HG03521 (cell line): ENCODE measurements around the gene SIN3A.
"Not testable (repeated sequence)": the region's sequence is repeated elsewhere in the genome, so short reads cannot be mapped to it uniquely, and the experiment has no call there.

Experiments used
- ATAC-seq: cut with Tn5 transposase; IDR thresholded peaks from one replicate; pipeline ENCODE4 v1.9.1; 2021; ENCODE audit warnings: mild to moderate bottlenecking, moderate library complexity; ENCODE audit not compliant: unreplicated experiment

Gene SIN3A

DNA sequence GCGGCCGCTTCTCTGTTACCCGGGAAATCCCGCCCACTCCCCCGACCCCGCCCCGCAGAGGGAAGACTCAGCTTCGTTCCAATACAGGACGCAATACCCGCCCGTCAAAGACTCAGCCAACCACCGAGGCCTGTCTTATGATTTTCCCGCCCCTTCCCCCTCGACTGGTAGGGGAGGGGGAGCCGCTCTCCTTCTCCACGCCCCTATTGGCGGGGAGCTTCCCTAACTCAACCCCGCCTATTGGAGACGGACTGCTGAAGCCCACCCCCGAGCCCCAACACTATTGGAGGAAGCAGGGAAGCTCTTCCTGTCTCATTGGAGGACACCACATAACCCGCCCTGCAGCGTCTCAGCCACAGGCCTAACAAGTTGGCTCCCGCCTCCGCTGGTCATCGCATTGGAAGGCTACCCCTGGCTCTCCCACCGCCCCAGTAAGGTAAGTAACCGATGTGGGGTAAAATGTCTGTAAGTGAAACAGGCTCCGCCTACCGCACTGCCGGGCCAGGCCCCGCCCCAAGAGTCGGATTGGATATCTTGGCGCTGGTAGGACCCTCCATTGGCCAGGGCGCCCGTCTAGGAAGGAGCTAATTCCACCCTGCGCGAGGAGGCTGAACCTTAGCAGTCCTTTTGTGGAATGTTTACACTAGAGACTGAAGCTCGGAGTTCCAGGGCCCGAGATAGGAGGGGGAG lies at the start of gene SIN3A:
SIN3A (minus strand) TSS at position 17 of the 690 bp plus-strand sequence. CDS start 21,315 bp downstream, outside the sequence.
- peak; percentile 34 for ATAC-seq

DNA sequence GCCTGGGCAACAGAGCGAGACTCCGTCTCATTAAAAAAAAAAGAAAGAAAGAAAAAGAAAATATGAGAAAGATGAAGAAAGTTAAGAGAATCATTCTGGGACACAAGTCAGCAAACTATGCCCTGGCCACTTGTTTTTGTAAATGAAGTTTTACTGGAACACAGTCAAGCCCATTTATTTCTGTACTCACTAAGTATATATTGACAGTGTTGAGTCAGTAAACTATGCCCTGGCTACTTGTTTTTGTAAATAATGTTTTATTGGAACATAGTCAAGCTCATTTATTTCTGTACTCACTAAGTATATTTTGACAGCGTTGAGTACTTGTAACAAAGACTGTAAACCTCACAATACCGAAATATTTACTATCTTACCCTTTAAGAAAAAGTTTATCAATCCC lies 42.2 kb upstream of the SIN3A start:
- ATAC-seq = no peak

DNA sequence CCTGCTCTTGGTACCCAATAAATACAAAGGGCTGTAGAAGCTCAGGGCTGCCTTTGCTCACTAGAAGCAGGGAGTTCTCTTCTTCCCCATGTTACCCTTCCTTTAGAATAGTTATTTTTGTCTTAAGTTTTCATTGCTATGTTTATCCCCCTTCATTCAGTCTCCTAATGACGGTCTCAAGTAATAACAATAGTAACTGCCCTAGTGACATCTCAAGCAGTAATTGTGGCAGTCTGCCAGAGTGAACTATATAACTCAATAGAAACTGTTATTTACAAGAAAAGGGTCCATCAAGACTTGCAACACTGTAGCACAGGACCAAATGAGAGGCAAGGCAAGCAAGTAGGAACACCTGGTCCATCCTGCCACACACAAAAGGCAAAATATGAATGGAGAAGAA lies 32.5 kb upstream of the SIN3A start:
- ATAC-seq = no peak

DNA sequence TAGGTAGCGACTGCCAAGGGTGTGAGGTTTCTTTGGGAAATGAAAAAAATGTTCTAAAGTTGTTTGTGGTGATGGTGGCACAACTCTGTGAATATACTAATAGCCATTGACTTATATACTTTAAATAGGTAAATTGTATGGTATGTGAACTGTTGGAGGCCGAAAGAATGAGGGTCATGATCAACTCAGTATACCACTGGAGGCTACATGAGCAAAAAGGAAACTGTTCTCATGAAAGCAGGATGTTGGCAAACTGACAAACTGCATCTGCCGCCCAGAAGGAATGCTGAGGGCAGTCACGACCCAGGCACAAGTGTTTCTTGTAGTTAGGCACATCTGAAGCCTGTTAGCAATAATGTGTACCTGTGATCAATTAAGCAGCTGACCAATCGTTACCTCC lies 32.1 kb upstream of the SIN3A start:
- not testable (repeated sequence) for ATAC-seq

DNA sequence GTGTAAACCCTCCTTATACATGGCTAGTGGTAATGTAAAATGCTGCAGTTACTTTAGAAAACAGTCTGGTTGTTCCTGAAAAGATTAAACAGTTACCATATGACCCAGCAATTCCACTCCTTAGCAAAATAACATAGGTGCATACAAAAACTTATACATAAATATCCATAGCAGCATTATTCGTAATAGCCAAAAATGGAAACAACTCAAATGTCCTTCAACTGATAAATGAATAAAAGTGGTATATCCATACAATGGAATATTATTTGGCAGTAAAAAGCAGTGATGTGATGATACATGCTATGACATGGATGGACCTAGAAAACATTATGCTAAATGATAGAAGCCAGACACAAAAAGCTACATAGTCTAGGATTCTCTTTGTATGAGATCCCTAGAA lies 31.6 kb upstream of the SIN3A start:
- no peak for ATAC-seq

DNA sequence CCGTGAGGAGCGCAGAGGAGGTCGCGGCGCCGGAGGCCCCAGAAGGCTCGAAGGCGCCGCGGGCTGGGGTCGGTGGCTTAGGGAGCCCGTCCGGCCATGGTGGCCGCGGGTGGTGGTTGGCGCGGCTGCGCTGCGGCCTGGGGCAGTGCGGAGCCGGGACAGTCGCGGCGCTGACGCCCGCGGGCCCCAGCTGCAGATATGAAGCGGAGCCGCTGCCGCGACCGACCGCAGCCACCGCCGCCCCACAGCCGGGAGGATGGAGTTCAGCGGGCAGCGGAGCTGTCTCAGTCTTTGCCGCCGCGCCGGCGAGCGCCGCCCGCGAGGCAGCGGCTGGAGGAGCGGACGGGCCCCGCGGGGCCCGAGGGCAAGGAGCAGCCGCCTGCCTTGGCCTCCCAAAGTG lies 29.0 kb upstream of the SIN3A start:
- ATAC-seq = not testable (repeated sequence)

DNA sequence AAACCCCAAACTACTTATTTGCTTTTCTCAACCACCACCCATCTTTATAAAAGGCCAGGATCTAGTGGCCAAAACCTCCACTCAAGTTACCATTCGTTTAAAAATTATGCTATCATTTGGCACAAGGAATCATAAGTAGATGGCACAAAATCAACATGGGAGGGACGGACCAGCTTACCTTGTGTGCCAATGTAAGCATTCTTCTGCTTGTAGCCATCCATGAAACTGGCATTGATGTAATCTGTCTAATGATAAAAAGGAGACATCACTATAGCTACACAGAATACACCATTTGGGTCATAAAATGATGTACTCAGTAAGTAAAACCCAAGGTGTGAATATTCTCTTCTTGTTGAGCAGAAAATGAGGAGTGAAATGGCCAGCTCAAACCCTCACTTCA lies 28.2 kb upstream of the SIN3A start:
- ATAC-seq = no peak

DNA sequence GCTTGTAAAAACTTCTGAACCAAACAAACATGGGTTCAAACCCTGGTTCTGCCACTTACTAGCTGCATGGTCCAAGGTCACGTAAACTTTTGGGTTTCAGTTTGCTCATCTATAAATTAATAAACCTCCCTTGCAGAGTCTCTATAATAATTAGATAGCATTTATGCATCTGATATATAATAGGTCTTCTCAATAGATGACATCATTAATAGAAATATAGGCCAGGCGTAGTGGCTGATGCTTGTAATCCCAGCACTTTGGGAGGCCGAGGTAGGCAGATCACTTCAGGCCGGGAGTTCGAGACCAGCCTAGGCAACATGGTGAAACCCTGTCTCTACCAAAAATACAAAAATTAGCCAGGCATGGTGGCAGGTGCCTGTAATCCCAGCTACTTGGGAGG lies 25.6 kb upstream of the SIN3A start:
- ATAC-seq = not testable (repeated sequence)

DNA sequence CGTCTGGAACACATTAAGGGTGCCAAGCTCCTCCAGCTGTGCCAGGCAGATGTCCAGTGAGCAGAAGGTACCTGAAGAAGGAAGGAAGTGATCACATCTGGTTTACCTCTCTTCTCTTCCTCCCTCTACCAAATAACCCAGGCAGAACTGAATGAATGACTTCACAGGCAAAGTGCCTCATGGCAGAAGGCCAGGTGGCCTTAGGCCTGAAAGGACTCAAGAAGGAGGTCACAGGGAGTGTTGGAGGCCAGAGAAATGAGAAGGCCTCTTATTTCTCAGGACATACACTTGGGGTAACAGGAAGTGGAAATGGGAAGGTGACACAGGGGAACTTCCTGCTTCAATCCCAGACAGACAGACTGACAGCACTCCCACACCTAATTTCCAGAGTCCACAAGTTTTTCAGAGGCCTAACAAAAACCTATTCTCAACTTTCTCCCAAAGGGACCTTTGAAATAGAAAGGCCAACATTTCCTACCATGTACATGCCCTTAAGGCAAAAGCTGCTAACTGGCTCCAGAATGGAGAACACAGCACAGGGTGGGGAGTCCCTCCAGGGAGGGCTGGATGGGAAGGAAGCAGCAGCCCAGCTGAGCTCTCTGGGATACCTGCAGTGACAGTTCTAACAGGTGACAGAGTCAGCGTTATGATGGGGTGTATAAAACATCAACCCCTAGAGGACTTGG lies 17.6 kb upstream of the SIN3A start:
- no peak for ATAC-seq

DNA sequence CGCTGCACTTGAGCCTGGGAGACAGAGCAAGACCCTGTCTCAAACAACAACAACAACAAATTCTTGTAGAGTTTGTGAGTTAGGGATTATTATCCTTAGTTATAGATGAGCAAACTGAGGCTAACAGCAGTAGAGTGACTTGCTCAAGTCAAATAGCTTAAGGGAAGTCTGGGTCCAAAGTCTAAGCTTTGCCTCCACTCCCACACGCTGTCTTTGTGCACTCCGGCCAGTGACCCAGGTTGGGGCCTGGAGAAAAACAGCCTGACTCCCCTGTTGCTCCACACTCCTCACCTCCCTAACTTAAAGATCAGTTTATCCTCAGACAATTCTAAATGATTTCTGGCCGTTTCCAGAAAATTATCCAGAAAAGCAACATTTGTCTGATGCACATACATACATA lies 9.2 kb upstream of the SIN3A start:
- ATAC-seq = no peak

DNA sequence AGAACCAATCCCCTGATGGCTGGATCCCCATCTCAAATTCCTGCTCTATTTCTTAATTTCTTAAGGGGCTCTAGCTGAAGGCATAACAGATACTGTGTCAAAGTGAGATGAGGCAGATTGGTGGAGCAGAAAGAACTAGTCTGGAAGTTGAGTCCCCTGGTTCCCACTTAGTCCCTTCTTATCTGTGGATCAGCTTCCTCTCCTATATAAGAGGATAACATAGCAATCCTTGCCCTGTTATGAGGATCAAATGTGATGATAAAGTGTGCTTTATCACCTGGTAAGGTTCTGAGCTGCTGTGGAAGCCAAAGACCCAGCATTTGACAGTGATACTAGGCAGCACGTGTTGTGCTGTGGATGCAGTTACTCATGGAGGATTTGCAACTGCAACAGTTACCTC lies 8.1 kb upstream of the SIN3A start:
- no peak for ATAC-seq

DNA sequence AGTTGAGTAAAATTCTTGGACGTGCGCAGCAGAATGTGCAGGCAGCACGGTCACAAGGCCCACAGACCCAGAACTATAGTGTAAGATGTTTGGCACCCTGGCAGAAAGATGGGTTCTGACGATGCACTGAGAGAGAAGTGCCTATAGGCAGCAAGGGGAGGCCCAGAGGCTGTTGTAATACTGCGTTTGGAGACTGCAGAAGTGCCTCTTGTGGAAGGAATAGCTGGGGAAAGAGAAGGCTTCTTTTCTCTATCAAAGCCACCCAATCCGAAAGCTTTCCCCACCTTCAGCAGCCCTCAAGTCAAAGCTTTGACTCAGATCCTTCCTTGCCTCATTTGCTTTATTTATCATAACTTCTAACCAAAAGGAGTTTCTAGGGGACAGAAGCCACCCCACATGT lies 5.2 kb upstream of the SIN3A start:
- no peak for ATAC-seq

DNA sequence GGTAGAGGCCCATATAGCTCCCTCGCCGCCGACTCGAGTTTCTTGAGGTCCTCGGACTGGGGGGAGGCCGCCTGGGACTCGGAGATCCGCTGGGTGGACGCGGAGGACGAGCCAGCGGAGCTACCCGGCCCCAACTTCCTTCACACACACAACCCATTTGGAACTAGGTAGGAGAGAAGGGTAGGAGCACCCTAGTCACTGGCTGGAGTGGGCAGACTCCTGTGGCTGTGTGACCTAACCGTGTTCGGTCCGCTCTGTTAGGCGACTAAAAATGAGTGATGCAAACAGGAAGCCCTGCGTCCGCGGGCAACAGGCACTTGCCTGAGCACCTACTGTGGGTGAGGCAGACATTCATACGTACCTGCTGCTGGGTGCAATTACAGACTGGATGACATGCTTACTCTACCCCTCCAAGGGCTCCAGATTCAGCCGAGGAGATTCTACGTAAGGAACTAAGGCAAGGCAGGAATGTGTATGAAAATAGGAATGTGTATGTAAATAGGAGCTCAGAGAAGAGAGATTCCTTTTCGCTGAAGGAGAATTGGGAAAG lies 4.6 kb upstream of the SIN3A start:
- no peak for ATAC-seq

DNA sequence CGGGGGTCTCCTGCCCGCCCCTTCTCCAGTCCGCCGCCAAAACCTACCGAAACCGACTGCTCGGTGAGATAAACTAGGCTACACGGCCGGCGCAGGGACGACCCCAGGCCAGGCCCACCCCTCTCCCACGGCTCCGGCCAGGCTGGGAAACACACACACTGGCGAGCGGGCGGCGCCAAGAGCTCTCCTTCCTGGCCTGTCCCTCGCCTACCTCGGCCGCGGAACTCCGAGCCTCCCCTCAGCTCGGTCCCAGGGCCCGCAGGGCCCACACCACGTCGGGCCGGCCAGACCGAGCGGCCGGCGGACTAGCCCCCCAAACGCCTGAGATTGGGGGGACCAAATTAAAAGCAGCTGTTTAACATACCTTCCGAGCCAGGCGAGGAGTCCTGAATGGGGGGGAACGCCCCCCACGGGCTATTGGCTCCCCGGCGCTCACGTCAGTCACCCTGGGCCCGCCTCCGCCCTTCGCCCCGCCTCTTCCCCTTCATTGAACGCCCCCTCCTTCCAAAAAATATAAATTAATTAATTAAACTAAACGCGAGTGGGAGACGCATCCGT lies 4.0 kb upstream of the SIN3A start:
- no peak for ATAC-seq

DNA sequence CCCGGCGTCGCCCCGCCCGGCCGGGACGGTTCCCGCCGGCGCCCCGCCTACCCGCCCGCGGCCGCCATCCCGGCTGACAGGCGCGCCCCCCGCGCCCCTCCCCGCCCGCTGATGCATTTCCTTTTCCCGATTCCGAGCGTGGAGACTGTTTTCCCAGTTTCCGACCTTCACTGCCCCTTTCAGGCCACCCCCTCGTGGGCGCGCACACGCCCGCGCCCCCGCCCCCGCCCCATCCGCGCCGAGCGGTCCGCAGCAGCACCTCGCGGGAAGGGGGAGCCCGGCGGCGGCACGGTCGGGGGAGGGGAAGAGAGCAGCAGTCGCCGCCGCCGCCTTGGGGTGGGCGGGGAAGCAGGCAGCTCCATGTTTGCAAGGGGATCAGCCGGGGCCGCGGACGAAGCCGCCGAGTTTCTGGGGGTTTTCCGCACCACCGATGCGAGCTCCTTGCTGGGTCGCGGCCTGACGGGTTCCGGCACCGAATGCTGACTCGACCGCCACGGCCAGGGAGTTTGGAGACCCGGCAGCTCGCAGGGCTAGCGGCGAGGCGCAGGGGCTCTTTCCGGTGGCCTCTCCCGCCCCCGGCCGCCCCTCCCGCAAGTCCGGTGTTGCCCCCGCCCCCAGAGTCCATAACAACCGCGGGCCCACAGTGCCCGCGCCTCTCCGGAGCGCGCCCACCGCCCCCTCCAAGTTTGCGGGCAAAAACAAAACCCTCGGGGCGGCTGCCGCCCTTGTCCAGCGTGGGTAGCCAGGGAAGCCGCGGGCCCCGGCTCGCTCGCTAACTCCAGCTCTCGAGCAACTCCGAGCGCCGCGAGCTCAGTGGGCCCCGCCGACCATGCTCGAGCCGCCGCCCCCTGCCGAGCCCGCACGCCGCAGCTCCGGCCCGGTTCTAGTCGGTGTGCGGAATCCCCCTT lies 3.2 kb upstream of the SIN3A start:
- no peak for ATAC-seq

DNA sequence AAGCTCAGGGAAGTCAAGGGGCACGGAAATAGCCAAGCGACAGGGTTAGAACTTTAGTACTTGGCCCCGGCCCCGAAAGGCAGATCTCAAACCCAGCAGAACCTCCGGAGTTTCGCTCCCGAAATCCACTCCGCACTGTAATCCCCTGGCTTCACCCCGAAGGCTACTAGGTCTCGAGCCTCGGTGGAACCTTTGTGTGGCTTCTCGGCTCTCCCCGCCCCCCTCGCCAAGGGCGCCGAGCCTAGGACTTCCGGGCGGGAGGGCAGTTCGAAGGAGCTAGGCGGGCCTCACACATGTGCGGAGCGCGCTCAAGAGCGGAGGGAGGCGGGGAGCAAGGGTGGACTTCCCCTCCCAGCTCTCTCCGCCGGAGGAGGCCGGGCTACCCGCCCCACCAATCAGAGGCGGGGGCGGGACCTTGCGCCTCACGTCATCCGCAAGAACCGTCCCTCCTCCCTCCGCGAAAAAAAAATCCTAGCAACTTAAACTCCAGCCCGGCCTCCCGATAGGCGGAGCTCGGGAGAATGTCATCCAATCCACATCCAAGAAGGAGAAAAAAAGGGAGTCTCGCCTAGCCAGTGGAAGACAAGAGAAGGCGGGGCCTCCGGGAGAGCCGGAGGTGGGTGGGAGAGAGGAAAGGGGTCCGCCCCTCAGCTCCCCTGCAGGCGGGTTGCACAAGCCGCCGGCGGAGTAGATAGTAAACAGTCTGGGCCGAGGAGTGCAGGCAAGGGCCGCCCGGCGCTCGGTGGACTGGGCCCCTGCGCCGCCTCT lies 2.4 kb upstream of the SIN3A start:
- ATAC-seq = peak; percentile 32

DNA sequence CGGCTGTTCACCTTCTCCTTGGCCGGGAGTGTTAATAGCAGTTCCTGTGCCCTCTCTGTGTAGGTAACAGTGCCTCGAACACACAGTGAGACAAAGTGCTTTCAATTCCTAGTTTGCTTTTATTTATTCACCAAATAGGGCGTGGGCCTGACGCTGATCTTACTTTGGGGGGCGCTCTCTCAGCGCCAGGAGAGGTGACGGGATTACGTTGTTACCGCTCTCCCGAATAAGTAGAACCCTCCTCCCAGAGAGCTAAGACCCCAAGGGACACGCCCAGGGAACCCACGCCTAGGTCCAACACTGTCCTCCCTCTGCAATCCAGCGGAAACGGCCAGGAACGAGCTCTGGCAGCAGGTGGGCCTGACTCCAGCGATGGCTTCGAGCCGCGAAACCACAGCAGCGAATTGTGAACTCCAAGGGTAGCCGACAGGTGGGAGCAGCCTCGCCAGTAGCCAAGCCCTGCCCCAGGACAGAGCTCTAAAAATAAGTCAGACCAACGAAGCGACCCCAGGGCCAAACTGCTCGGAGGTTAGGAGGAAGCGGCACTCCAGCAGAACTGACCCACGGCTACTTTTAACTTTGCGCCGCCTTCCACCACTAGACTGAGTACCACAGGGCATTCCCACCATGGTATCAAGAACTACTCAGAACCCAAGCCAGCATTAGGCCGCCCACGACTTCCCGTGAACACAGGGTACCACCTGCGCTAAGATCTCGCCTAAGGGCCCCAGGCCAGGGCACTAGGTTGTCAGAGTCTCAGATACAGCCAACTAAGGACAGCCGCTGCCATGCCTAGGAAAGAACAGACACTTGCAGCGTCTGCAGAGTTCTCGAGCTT lies 1.6 kb upstream of the SIN3A start:
- ATAC-seq = no peak

DNA sequence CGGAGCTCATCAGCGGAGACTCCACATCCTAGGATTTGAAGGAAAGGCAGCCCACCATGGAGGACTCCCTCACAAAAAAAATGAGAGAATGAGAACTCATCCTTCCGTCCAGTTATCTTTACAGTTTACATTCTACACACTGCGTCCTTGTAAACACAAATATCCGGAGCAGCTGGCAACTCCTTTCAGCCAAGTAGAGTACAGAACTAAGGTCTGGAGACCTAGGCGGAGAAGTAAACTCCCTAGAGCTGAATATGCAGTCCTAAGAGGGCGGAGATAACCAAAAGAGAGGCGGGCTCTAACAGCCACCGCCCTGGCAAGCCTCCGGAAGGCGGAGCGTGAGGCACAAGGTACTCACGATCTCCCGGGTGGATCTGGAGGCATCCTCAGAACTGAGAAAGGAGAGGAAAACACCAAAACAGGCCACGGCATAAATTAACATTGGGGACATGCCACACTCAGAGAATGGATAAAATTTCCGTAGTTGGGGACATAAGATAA lies 924 bp upstream of the SIN3A start:
- ATAC-seq = no peak

DNA sequence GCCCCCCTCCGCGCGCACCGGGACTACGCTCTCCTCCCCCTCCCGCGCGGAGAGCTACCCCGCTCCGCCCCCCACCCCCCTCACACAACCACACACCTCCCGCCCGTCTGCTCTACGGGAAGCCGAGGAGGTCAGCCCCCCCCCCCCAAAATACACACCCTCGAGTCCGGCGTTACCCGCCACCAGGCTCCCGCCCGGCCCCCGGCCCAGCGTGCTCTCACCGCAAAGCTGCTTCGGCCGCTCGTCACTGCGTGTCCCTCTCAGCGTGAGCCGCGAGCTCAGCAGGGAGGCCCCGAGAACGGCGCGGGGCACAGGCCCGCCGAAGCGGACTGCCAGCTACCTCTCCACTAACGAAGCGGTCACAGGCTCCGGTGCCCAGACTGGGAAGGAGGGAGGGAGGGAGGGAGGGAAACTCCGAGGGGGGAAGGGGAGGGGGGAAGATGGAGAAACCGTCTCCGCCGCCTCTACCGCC lies 252 bp downstream of the SIN3A start:
- ATAC-seq = no peak
